IPS-18c (cell line): Measurements from ENCODE around the gene OR1L4.

Experiments used
- H3K4me3 ChIP-seq: 2 replicates; pipeline ENCODE4 v1.7.0; 2013; ENCODE audit warnings: low read depth, mild to moderate bottlenecking, low read length, moderate library complexity; ENCODE audit not compliant: insufficient read depth
- H3K9me3 ChIP-seq: one replicate; pipeline ENCODE4 v1.6.1; 2013; ENCODE audit warnings: mild to moderate bottlenecking, low read length, moderate library complexity; ENCODE audit not compliant: control insufficient read depth, insufficient read depth

OR1L4 gene

DNA sequence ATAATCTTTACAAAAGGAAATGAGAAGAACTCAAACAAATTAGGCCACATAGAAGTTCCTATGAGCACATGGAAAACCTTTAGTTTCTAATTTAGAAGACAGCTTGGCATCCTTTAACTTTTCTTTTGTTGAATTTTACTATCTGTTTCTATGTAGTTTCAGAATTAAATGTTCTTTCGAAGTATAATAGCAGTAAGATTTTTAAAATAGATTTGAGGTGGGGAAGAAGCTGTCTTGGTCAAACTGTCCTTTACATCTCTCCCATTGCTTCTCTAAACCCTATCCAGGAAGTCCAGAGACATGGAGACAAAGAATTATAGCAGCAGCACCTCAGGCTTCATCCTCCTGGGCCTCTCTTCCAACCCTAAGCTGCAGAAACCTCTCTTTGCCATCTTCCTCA lies at the start of gene OR1L4:
TSS of gene OR1L4 (plus strand) at position 301 of the 400 bp plus-strand sequence. CDS start at position 301, 0 bp downstream.
- Histone ChIP-seq H3K4me3 (no peak within 1 kb of the TSS), H3K9me3 (peaks cover 4% of the 10 kb centered on the region)

DNA sequence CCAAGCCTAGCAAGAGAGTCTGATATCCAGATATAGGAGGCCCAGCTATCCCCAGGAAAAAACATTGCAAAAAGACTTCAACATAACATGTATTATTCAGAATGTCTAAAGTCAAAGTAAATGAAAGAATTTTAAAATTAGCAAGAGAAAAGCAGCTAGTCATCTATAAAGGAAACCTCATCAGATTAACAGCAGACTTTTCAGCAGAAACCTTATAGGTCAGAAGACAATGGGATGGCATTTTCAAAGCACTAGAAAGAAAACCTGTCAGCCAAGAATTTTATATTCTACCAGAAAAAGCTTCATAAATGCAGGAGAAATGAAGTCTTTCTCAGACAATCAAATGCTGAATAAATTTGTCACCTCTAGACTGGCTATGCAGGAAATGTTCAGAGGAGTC lies 38.9 kb upstream of the OR1L4 start:
- H3K9me3 ChIP-seq, result peaks cover 2% of the 10 kb centered on the region
- H3K4me3 ChIP-seq, result no peak overlapping the region

GRCh38 chr9:122695696-122696095 lies 28.1 kb upstream of the OR1L4 start:
- no peaks in the 10 kb centered on the region for H3K9me3 ChIP-seq
- no peak overlapping the region for H3K4me3 ChIP-seq

DNA sequence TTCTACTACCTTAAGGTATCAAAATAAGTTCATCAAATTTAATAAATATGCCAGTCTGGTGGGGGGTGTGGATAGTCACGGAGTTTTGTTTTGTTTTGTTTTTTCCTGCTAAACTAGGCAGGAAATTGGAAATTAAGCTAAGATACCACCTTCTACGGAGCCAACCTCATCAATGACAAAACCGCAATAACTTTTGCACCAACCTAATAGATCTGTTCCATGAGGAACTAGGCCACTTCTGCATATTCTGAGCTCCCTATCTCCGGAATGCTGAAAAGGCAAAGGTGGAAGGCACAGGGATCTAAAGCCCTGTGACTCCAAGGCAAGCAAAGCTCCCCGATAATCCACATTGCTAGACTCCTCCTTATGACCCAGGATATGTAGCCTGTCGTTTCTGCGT lies 5.8 kb upstream of the OR1L4 start:
- Histone ChIP-seq H3K9me3 (peaks cover 2% of the 10 kb centered on the region), H3K4me3 (no peak overlapping the region)

GRCh38 chr9:122719218-122719617 lies 4.6 kb upstream of the OR1L4 start:
- Histone ChIP-seq H3K9me3 (peaks cover 2% of the 10 kb centered on the region), H3K4me3 (no peak overlapping the region)

- Histone ChIP-seq H3K9me3 (peaks cover 2% of the 10 kb centered on the region), H3K4me3 (no peak within 1 kb of the TSS)
Observed at GRCh38 chr9:122742003-122742402, 18.2 kb downstream of the OR1L4 start, which contains the start of gene OR1L6. OR1L6 (plus strand) TSS chr9:122742303; CDS start chr9:122749848, 7,545 bp downstream.

GRCh38 chr9:122754825-122755224 lies 31.0 kb downstream of the OR1L4 start:
- H3K4me3 ChIP-seq, result no peak overlapping the region
- peaks cover 3% of the 10 kb centered on the region for H3K9me3 ChIP-seq

DNA sequence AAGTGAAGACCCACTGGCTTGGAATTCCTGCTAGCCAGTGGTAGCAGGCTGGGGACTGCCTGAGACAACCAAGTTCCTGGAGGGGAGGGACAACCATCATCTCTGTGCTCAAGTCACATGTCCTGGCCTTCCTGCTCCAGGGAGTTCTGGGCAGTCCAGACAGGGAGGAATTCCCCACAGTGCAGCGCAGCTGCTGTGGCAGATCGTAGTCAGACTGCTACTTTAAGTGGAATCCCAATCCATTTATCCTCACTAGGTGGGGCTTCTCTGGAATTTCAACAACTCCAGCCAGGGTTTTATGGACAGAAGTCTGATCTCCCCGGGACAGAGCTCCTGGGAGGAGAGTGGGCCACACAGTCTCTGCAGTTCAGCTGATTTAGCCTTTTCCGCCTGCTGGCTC lies 44.0 kb downstream of the OR1L4 start:
- Histone ChIP-seq H3K4me3 (no peak overlapping the region), H3K9me3 (no peaks in the 10 kb centered on the region)
